GM21447 (cell line): ENCODE data around the gene NOS1.

ENCODE experiments used
- ATAC-seq: cut with Tn5 transposase; IDR thresholded peaks from one replicate; pipeline ENCODE4 v1.9.1; 2021; ENCODE audit not compliant: unreplicated experiment

NOS1 gene

DNA sequence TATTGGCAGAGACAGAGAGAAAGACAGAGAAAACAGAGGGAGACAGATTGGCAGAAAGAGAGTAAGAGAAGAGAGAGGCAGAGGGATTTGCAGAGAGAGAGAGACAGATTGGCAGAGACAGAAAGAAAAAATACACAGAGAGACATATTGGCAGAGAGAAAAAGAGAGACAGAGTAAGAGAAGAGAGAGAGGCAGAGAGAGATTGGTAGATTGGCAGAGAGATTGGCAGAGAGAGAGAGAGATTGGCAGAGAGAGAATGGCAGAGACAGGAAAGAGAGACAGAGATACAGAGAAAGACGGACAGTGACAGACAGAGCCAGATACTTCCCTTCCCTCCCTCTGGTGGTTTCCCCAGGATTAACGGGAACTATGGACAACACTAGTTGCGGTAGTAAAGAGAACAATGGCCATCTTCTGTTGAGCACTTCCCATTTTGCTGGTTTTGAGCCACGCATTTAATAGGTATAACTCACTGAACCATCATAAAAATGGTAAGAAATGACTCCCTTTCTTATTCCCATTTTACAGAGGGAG, 2.6 kb upstream of the NOS1 start:
- no peak for ATAC-seq

DNA sequence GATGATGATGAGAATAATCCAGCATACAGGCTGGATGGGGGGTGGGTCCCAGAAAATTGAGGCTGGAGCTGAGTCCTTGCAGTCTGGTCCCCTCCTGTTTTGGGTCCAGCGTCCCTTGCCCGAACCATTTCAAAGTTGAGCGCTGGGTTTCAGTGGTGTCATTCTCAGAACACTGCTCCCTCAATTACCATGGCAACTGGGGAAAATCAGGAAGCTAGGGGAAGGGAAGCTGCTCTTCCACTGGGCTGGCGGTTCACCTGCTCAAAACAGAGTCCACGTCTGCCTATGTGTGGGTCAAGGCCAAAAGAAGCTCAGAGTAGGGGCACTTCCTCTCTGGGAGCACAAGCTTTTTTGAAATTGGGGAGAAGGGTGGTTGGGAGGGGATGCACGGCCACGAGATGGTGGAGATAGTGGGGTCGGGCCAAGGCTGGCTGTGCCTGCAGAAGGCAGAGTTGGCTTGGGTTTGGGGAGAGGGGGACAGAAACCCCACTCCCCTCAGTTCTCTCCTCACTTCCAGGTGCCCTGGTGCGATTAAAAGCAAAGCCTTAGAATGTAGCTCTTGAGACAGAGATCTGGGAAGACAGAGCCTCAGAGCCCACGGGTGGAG, 1.7 kb upstream of the NOS1 start:
- no peak for ATAC-seq

DNA sequence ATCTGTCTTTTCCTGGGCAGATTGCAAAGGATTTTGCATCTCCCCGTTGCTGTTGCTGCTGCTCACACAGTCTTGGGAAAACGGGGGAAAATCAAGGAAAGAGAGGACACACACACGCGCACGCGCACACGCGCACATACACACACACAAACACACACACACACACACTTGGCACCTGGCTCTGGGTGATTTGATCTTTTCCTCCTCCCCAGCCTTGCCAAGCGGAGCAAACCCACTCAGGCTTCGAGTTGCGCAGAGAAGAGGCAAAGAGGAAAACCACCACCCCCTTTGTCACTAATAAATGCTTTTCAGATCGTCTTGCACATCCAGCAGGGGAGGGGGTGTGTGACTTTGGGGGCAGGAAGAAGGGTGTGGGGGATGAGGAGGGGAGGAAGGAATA, 965 bp upstream of the NOS1 start:
- no peak for ATAC-seq

- ATAC-seq = no peak
Observed at GRCh38 chr12:117361905-117362304, 479 bp upstream of the NOS1 start.

GRCh38 chr12:117360551-117361346, 677 bp downstream of the NOS1 start:
- no peak for ATAC-seq

- ATAC-seq = no peak
Observed at GRCh38 chr12:117360222-117360550, 1.2 kb downstream of the NOS1 start.

DNA sequence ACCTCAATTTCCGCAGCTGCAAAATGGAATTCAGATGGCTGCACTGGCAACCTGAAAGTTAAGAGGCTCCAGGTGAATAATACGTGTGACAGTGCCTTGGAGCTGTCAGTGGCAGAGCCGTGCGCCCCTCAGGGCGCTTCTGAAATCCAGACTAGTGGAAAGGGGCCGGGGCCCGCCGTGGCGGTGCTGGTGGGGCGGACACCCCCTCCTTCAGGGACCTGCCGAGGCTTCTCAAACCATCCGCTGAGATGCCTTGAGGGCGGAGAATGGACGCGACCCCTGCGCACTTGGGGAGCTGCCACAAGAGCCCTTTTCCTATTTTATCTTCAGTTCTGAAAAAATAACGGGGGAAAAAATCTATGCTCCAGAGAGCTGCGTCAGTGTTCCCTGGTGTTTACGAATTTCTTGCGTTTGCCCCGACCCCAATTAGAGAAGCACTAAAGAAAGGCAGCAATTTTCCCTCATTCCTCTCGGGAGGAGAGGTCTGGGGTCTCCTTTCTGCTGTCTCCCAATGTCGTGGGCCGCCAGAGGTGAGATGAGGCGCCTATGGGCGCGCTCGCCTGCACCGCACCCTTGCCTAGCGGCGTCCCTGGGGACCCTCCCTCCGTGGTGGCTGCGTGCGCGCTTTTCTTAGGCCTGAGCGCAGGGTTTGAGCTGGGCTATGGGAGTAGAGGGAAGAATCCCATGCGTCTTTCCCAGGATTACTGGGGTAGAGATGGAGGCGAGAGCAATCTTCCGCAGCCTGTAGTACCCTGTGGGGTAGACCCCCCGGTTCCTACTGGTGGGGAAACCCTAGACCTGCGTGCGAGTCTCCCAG, 2.2 kb downstream of the NOS1 start:
- ATAC-seq = no peak

DNA sequence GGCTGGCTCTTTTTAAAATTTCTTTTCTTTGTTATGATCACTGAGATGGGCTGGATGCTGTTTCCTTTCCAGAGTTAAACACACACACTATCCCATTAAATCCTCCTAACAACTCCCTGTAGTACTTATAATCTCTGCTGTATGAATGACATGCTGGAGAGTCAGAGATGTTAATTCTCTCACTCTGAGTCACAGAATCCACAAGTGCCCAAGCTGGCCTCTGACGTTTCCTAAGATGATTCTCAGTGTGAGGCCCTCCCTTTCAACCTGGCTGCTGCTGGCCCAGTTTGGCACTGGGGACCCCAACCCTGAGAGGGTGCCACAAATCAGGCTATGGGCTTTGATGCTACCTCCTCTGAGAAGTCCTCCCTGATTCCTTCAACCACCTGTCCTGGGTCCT, 5.4 kb downstream of the NOS1 start:
- ATAC-seq = no peak

DNA sequence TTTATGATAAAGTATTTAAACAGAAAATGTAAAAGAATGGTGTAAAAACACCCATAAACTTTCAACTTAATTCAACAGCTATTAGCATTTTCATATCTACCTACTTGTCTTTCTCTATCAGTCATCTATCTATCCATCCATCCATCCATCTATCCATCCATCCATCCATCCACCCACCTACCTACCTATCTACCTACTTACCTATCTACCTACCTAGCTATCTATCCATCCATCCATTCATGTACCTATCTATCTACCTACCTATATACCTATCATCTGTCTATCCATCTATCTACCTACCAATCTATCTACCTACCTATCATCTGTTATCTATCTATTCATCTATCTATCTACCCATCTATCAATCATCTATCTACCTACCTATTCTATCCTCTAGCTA, 8.5 kb downstream of the NOS1 start:
- no peak for ATAC-seq

GRCh38 chr12:117352206-117352605, 9.2 kb downstream of the NOS1 start:
- ATAC-seq = no peak

DNA sequence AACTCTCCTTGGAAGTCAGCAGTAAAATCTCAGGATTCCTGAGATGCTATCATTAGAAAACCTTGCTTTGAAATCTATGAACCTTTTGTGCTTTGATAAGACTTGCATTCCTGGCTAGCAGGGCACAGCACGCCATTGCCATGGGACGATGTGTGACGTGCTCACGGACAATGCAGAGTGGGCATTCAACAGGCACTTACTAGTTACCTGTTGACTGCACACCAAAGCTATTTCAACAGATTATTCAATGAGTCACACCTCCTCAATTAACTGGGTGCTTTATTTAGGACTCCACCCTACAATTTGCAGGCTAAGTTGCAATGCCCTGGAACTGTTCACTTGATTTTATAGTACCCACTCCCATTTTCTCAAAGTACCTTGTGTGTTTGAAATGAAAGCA, 11.3 kb downstream of the NOS1 start:
- ATAC-seq = no peak

DNA sequence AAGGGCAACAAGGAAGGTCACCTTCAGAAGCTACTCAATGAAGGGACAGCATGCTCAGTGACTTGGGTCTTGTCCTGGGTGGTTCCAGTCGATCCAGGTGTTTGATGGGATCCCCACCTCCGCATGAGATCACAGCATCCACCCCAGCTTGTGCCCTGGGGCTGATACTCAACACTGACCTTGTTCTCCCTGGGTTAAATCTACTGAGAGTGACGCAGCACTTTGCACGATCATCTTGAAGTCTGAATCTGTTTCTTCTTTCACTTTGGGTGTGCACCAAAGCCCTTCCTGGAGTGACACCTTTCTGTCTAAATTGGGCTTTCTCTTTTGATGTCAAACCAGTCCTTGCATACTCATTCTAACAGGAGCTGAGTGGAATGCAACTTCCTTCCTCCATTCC, 13.8 kb downstream of the NOS1 start:
- no peak for ATAC-seq

- ATAC-seq = no peak
Observed at GRCh38 chr12:117344716-117345115, 16.7 kb downstream of the NOS1 start.

DNA sequence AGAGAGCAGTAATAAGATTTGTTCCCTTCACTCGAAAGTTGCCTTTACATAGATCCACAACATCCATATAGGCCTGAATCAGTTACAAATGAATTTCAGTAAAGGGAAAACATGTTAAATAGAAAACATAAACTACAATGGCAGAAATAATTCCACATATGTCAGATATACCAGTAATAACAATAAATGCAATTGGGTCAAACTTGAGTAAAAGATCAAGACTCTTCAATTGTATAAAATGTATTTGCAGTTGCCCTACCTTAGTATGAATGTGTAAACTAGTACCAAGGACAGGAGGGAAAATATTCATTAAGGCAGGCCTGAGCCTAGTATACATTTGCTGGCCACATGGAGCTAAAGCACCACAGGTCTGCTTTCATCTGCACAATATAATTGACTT, 17.6 kb downstream of the NOS1 start:
- ATAC-seq = no peak

- ATAC-seq = no peak
Observed at GRCh38 chr12:117343296-117343695, 18.1 kb downstream of the NOS1 start.

DNA sequence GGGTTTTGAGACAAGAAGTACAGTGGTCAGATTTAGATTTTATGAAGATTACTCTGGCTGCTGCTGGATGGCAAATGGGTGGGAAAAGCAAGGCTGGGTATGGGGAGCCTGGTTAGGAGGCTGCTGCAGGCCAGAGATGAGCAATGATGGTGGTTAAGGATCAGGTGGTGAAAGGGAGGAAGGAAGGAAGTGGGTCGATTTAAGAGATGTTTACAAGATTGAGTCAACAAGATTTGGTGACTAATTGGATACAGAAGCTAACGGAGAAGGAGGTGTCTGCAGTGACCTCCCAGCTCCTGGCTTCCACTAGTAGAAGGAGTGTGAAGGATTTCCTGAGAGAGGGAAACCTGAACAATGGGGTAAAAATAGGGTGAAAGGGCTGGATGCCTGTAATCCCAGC, 18.7 kb downstream of the NOS1 start:
- no peak for ATAC-seq

- ATAC-seq = no peak
Observed at GRCh38 chr12:117342247-117342646, 19.2 kb downstream of the NOS1 start.

DNA sequence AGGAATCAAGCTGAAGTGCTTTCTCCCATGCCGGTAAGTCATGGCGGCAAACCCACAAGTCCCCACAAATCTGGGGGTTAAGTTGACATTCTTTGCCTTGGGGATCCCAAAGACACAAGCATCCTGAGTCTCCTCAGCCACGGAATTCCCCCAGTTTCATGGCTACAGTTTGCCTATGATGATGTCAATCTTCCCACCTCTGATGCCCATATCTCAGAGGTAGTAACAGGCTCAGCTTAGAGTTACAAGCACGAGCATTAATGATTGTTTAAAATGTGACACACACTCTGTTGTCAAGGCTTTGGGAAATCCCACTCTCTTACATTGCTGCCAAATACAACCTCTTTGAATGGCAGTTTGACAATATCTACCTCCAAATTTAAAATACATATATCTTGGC, 22.3 kb downstream of the NOS1 start:
- ATAC-seq = no peak

- no peak for ATAC-seq
Observed at GRCh38 chr12:117334855-117335587, 26.4 kb downstream of the NOS1 start.

DNA sequence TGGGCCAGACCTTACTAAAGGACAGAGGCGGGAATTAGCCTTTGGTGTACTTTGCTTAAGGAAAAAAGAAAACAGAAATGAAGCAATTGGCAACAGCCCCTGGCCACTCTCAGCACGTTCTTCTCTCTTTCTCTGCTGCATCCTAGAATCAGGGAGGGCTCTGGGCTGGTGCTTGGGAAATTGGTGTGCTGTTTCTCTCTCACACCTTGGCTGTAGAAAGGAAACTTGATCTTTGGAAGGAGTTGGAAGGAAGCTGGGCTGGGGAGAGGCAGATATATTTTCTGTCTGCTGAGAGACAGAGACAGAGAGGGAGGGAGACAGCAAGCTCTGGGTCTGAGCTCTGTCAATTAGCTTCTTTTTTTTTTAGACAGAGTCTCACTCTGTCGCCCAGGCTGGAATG, 27.4 kb downstream of the NOS1 start:
- no peak for ATAC-seq

DNA sequence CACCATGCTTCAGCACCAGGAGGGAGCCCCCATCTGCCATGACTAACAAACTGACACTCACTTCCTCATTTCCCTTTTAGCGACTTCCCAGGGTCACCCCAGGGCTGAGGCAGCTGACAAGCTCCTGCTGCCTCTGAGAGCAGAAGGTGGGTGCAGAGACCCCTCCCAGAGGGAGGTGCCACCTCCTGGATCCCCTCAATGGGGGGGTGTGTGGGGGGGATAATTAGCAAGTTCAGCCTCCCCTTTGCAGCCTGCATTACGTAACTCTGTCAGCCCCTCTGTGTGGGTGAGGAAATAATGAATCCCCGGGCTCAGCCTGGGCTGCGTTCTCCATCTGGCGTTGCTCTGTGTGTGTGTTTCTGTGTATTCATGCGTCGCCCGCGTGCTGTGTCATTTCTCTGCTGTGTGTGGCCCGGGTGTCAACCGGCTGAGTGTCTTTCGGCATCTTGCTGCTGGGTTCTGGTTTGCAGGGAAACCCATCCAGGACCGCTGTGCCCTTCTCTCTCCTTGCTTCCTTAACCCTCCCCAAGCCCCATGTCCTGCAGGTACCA, 28.0 kb downstream of the NOS1 start:
- ATAC-seq = no peak
